ENCODE measurements around the gene IMPG2.

IMPG2 gene

GRCh38 chr3:101273608-101274007 lies 46.8 kb downstream of the IMPG2 start:
- DNase-seq (ENCODE audit: low read depth, low spot score) = no peak

GRCh38 chr3:101273156-101273555 lies 47.2 kb downstream of the IMPG2 start:
- no peak for DNase-seq (ENCODE audit: low read depth, low spot score)

- no peak for DNase-seq (ENCODE audit: low read depth, low spot score)
These were observed 48.6 kb downstream of the IMPG2 start for GRCh38 chr3:101271728-101272127.

- DNase-seq (ENCODE audit: low read depth, low spot score) = no peak
These were observed 50.2 kb downstream of the IMPG2 start for GRCh38 chr3:101270149-101270548.

GRCh38 chr3:101268971-101269671 lies 51.3 kb downstream of the IMPG2 start:
- no peak for DNase-seq (ENCODE audit: low read depth, low spot score)

GRCh38 chr3:101268141-101268540 lies 52.2 kb downstream of the IMPG2 start:
- DNase-seq (ENCODE audit: low read depth, low spot score) = no peak

GRCh38 chr3:101266566-101266965 lies 53.8 kb downstream of the IMPG2 start:
- no peak for DNase-seq (ENCODE audit: low read depth, low spot score)

- DNase-seq (ENCODE audit: low read depth, low spot score) = no peak
These were observed 54.3 kb downstream of the IMPG2 start for GRCh38 chr3:101266071-101266470.

GRCh38 chr3:101262393-101263240 lies 57.8 kb downstream of the IMPG2 start:
- no peak for DNase-seq (ENCODE audit: low read depth, low spot score)

GRCh38 chr3:101261506-101261905 lies 58.9 kb downstream of the IMPG2 start:
- no peak for DNase-seq (ENCODE audit: low read depth, low spot score)

GRCh38 chr3:101259485-101260341 lies 60.7 kb downstream of the IMPG2 start:
- no peak for DNase-seq (ENCODE audit: low read depth, low spot score)

- DNase-seq (ENCODE audit: low read depth, low spot score) = no peak
These were observed 63.9 kb downstream of the IMPG2 start for GRCh38 chr3:101256511-101256910.

- no peak for DNase-seq (ENCODE audit: low read depth, low spot score)
These were observed 64.9 kb downstream of the IMPG2 start for GRCh38 chr3:101255441-101255840.

- DNase-seq (ENCODE audit: low read depth, low spot score) = no peak
These were observed 67.0 kb downstream of the IMPG2 start for GRCh38 chr3:101253396-101253795.

GRCh38 chr3:101252945-101253344 lies 67.4 kb downstream of the IMPG2 start:
- DNase-seq (ENCODE audit: low read depth, low spot score) = no peak

GRCh38 chr3:101252307-101252706 lies 68.1 kb downstream of the IMPG2 start:
- DNase-seq (ENCODE audit: low read depth, low spot score) = no peak

GRCh38 chr3:101251441-101251840 lies 68.9 kb downstream of the IMPG2 start:
- DNase-seq (ENCODE audit: low read depth, low spot score) = no peak

- DNase-seq (ENCODE audit: low read depth, low spot score) = no peak
These were observed 70.9 kb downstream of the IMPG2 start for GRCh38 chr3:101249522-101249921.

GRCh38 chr3:101248736-101249135 lies 71.6 kb downstream of the IMPG2 start:
- no peak for DNase-seq (ENCODE audit: low read depth, low spot score)

- DNase-seq (ENCODE audit: low read depth, low spot score) = no peak
These were observed 76.2 kb downstream of the IMPG2 start for GRCh38 chr3:101244212-101244575.

- no peak for DNase-seq (ENCODE audit: low read depth, low spot score)
These were observed 76.8 kb downstream of the IMPG2 start for GRCh38 chr3:101243285-101244211.

Data from activated naive CD8-positive, alpha-beta T cell treated with anti-CD3 and anti-CD28 coated beads, Interleukin-2, amount 50 U/mL, for 16 hours (primary cell).